ENCODE results near the gene KCNH3. TPM values are rescaled to one million over a fixed set of nuclear protein-coding genes. Genes with fewer than 3 reads are reported as not detected.

KCNH3 gene
- total and polyA plus RNA-seq, 2 donors (not counting 1 experiment from before 2014, with no cell fraction given) = 0.05 to 0.17 TPM

GRCh38 chr12:49550693-49551252 lies 11.9 kb downstream of the KCNH3 start:
- no peak for DNase-seq (ENCODE audit: low read depth in 2 of 2)
- H3K9me3 ChIP-seq (ENCODE audit: control insufficient read depth, insufficient read depth, low read depth, low read length) = no peaks in the 10 kb centered on the region
- no peaks in the 10 kb centered on the region for H3K36me3 ChIP-seq (ENCODE audit: control insufficient read depth, insufficient read depth, low read length)
- no peaks in the 10 kb centered on the region for H3K4me1 ChIP-seq (ENCODE audit: control insufficient read depth, extremely low read depth, insufficient read depth, low read length)
- no peak for TF ChIP-seq EZH2 (IDR thresholded peaks at IDR 0.05; ENCODE audit: low read length, missing control alignments)
- no peak for TF ChIP-seq CTCF (conservative IDR thresholded peaks at IDR 0.05 in 1 of 2, IDR thresholded peaks at IDR 0.05 in 1 of 2; ENCODE audit: low read depth in 1 of 2, low read length in 2 of 2)
- H4K20me1 ChIP-seq (ENCODE audit: control insufficient read depth, extremely low read depth, insufficient read depth, low read length) = no peaks in the 10 kb centered on the region
- H3K27me3 ChIP-seq (ENCODE audit: control insufficient read depth, insufficient read depth, low read length) = peaks cover 32% of the 10 kb centered on the region
- H2AFZ ChIP-seq (ENCODE audit: low read length) = no peak overlapping the region
- H3K79me2 ChIP-seq (ENCODE audit: control insufficient read depth, insufficient read depth, low read length) = no peaks in the 10 kb centered on the region
- H3K4me2 ChIP-seq (ENCODE audit: extremely low read depth, insufficient read depth, low read length) = no peak overlapping the region
- H3K4me3 ChIP-seq (replicated peaks in 1 of 4; ENCODE audit: control extremely low read depth in 1 of 4, insufficient read depth in 1 of 4, low read depth in 3 of 4, low read length in 4 of 4) = no peak overlapping the region
- no peak overlapping the region for H3K27ac ChIP-seq (ENCODE audit: insufficient read depth, low read length)
- no peak overlapping the region for H3K9ac ChIP-seq (ENCODE audit: insufficient read depth, low read length)

DNA sequence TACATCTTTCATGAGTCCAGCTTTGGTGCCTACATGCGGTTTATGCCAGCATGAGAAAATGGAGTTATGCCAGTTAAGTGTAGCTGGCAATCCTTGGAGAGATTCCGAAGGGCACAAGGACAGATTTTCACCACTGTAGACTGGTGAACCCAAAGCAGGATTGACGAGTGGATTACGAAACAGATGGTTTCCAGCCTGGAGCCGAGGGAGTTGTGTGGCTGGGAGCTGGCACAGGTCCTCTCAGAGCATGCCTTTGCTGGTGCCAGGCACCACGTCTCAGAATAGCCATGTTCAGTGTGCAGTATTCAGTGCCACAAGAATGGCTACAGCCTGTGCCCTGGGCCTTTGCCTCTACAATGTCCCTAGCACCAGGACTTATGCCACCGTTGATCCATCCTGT lies 13.2 kb downstream of the KCNH3 start:
- H3K4me2 ChIP-seq (ENCODE audit: extremely low read depth, insufficient read depth, low read length) = no peak overlapping the region
- no peak overlapping the region for H3K9ac ChIP-seq (ENCODE audit: insufficient read depth, low read length)
- no peak overlapping the region for H3K27ac ChIP-seq (ENCODE audit: insufficient read depth, low read length)
- H2AFZ ChIP-seq (ENCODE audit: low read length) = no peak overlapping the region
- DNase-seq (ENCODE audit: low read depth in 2 of 2) = no peak
- no peaks in the 10 kb centered on the region for H3K9me3 ChIP-seq (ENCODE audit: control insufficient read depth, insufficient read depth, low read depth, low read length)
- H3K36me3 ChIP-seq (ENCODE audit: control insufficient read depth, insufficient read depth, low read length) = no peaks in the 10 kb centered on the region
- no peaks in the 10 kb centered on the region for H3K79me2 ChIP-seq (ENCODE audit: control insufficient read depth, insufficient read depth, low read length)
- no peaks in the 10 kb centered on the region for H3K4me1 ChIP-seq (ENCODE audit: control insufficient read depth, extremely low read depth, insufficient read depth, low read length)
- H4K20me1 ChIP-seq (ENCODE audit: control insufficient read depth, extremely low read depth, insufficient read depth, low read length) = no peaks in the 10 kb centered on the region
- no peak for TF ChIP-seq EZH2 (IDR thresholded peaks at IDR 0.05; ENCODE audit: low read length, missing control alignments)
- no peak for TF ChIP-seq CTCF (conservative IDR thresholded peaks at IDR 0.05 in 1 of 2, IDR thresholded peaks at IDR 0.05 in 1 of 2; ENCODE audit: low read depth in 1 of 2, low read length in 2 of 2)
- H3K4me3 ChIP-seq (replicated peaks in 1 of 4; ENCODE audit: control extremely low read depth in 1 of 4, insufficient read depth in 1 of 4, low read depth in 3 of 4, low read length in 4 of 4) = no peak overlapping the region
- peaks cover 28% of the 10 kb centered on the region for H3K27me3 ChIP-seq (ENCODE audit: control insufficient read depth, insufficient read depth, low read length)

DNA sequence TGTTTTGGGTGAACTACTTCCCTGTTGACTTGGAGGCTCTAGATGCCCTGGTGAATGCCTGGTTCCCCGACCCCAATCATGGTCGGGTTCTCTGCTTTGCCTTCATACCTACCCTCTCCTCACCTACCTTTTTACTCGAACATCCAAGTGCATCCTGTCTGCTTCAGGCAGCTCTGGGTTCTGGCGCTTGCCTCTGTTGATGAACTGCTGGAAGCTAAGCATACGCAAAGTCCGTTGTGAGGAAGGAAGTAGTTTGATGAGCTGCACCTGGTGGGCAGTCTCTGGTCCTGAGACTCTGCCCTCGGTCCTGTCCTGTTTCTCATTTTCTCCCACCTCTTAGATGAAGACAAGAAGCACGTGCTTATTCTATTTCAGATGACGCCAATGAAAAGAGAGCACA lies 13.6 kb downstream of the KCNH3 start:
- Histone ChIP-seq H3K4me2 (ENCODE audit: extremely low read depth, insufficient read depth, low read length) (no peak overlapping the region), H3K4me1 (ENCODE audit: control insufficient read depth, extremely low read depth, insufficient read depth, low read length) (no peaks in the 10 kb centered on the region), H3K79me2 (ENCODE audit: control insufficient read depth, insufficient read depth, low read length) (no peaks in the 10 kb centered on the region), H3K4me3 (replicated peaks in 1 of 4; ENCODE audit: control extremely low read depth in 1 of 4, insufficient read depth in 1 of 4, low read depth in 3 of 4, low read length in 4 of 4) (no peak overlapping the region), H2AFZ (ENCODE audit: low read length) (no peak overlapping the region), H3K27me3 (ENCODE audit: control insufficient read depth, insufficient read depth, low read length) (peaks cover 25% of the 10 kb centered on the region), H3K27ac (ENCODE audit: insufficient read depth, low read length) (no peak overlapping the region), H3K9me3 (ENCODE audit: control insufficient read depth, insufficient read depth, low read depth, low read length) (no peaks in the 10 kb centered on the region), H4K20me1 (ENCODE audit: control insufficient read depth, extremely low read depth, insufficient read depth, low read length) (no peaks in the 10 kb centered on the region), H3K36me3 (ENCODE audit: control insufficient read depth, insufficient read depth, low read length) (no peaks in the 10 kb centered on the region), H3K9ac (ENCODE audit: insufficient read depth, low read length) (no peak overlapping the region)
- no peak for DNase-seq (ENCODE audit: low read depth in 2 of 2)
- no peak for TF ChIP-seq CTCF (conservative IDR thresholded peaks at IDR 0.05 in 1 of 2, IDR thresholded peaks at IDR 0.05 in 1 of 2; ENCODE audit: low read depth in 1 of 2, low read length in 2 of 2)
